HG03159 (cell line): ENCODE results near the gene MMRN1.

Experiments
- ATAC-seq: cut with Tn5 transposase; IDR thresholded peaks from one replicate; pipeline ENCODE4 v1.9.1; 2021; ENCODE audit warnings: mild to moderate bottlenecking, moderate library complexity; ENCODE audit not compliant: unreplicated experiment

Gene MMRN1

GRCh38 chr4:89995814-89996213, 101.2 kb downstream of the MMRN1 start:
- no peak for ATAC-seq

GRCh38 chr4:89997171-89997704, 102.6 kb downstream of the MMRN1 start:
- no peak for ATAC-seq

GRCh38 chr4:89998469-89999011, 103.9 kb downstream of the MMRN1 start:
- no peak for ATAC-seq

GRCh38 chr4:90001023-90001422, 106.4 kb downstream of the MMRN1 start:
- no peak for ATAC-seq

- no peak for ATAC-seq
Measured at GRCh38 chr4:90002441-90003062, 107.9 kb downstream of the MMRN1 start.
